SK-N-SH (cell line): ENCODE data around the gene ZYG11B. TPM values are rescaled to one million over a fixed set of nuclear protein-coding genes. Genes with fewer than 3 reads are reported as not detected.

Source experiments
- CTCF ChIA-PET: fragments of 300-600, 350-600 bp; formaldehyde crosslinking; extraction: SDS; loops from one replicate; lab custom pipeline; 2021; lab: Yijun Ruan, JAX
- POLR2A ChIA-PET: fragments of 350-600 bp; sonication (Branson Sonifier 250); formaldehyde crosslinking; extraction: SDS; loops from one replicate; lab custom pipeline; 2020; ENCODE audit warnings: antibody characterized with exemption, inconsistent platforms; lab: Yijun Ruan, JAX
- DNase-seq: peaks from one replicate; pipeline ENCODE4 v3.0.0; 2012
- H2AFZ ChIP-seq: fragments of 200-600 bp; sonication (generic); 2 replicates; pipeline ENCODE4 v1.8.1; 2016; ENCODE audit warnings: antibody characterized with exemption, mild to moderate bottlenecking, low read depth
- H3F3A ChIP-seq: fragments of 200-600 bp; sonication (generic); replicated peaks from 2 replicates; pipeline ENCODE3; 2016; ENCODE audit warnings: antibody characterized with exemption, mild to moderate bottlenecking; ENCODE audit not compliant: insufficient read depth
- H3K27ac ChIP-seq, 2 experiments: fragments of 200-500 bp in 1 of 2; fragments of 200-600 bp in 1 of 2; sonication (Bioruptor generic) in 1 of 2; sonication (generic), shearing (Covaris generic) in 1 of 2; 2 replicates each; pipeline versions ENCODE4 v1.5.1 to v1.6.1; 2014 to 2016; ENCODE audit warnings: low read depth in 2 of 2, inconsistent platforms in 1 of 2, low read length in 1 of 2, mild to moderate bottlenecking in 1 of 2, mixed read lengths in 1 of 2
- H3K27me3 ChIP-seq: fragments of 200-600 bp; sonication (generic), shearing (Covaris generic); 2 replicates; pipeline ENCODE4 v1.6.1; 2016; ENCODE audit warnings: mixed run types; ENCODE audit not compliant: insufficient read depth
- H3K36me3 ChIP-seq, 2 experiments: fragments of 200-500 bp in 1 of 2; fragments of 200-600 bp in 1 of 2; sonication (Bioruptor generic) in 1 of 2; sonication (generic) in 1 of 2; replicated peaks in 1 of 2; 2 replicates each; pipeline versions ENCODE3 to v1.5.1; 2014 to 2016; ENCODE audit warnings: low read length in 1 of 2, mild to moderate bottlenecking in 1 of 2; ENCODE audit not compliant: insufficient read depth in 2 of 2, control insufficient read depth in 1 of 2
- H3K4me1 ChIP-seq, 2 experiments: fragments of 200-500 bp in 1 of 2; fragments of 200-600 bp in 1 of 2; sonication (Bioruptor generic) in 1 of 2; sonication (generic), shearing (Covaris generic) in 1 of 2; 2 replicates each; pipeline versions ENCODE4 v1.5.1 to v1.6.1; 2014 to 2016; ENCODE audit warnings: low read depth in 1 of 2, low read length in 1 of 2, mixed run types in 1 of 2; ENCODE audit not compliant: insufficient read depth in 2 of 2, control insufficient read depth in 1 of 2
- H3K4me2 ChIP-seq: fragments of 200-600 bp; sonication (generic), shearing (Covaris generic); 2 replicates; pipeline ENCODE4 v1.6.1; 2017; ENCODE audit warnings: mixed run types
- H3K4me3 ChIP-seq, 2 experiments: fragments of 200-500 bp in 1 of 2; fragments of 200-600 bp in 1 of 2; sonication (Bioruptor generic) in 1 of 2; sonication (generic), shearing (Covaris generic) in 1 of 2; 2 replicates each; pipeline versions ENCODE4 v1.5.1 to v1.8.1; 2014 to 2016; ENCODE audit warnings: low read depth in 2 of 2, inconsistent platforms in 1 of 2, low read length in 1 of 2, mild to moderate bottlenecking in 1 of 2, mixed read lengths in 1 of 2, moderate library complexity in 1 of 2
- H3K79me2 ChIP-seq: fragments of 200-600 bp; sonication (generic); 2 replicates; pipeline ENCODE4 v1.8.1; 2017; ENCODE audit warnings: mild to moderate bottlenecking; ENCODE audit not compliant: insufficient read depth
- H3K9ac ChIP-seq: fragments of 200-600 bp; sonication (generic); 2 replicates; pipeline ENCODE4 v1.6.1; 2017; ENCODE audit warnings: mixed run types
- H3K9me2 ChIP-seq: fragments of 200-600 bp; sonication (generic); 2 replicates; pipeline ENCODE4 v1.6.1; 2017; ENCODE audit warnings: mixed run types
- H3K9me3 ChIP-seq: fragments of 200-600 bp; sonication (generic); 2 replicates; pipeline ENCODE4 v1.6.1; 2017; ENCODE audit warnings: mixed run types, mild to moderate bottlenecking, moderate library complexity
- H4K20me1 ChIP-seq: fragments of 200-600 bp; sonication (generic); 2 replicates; pipeline ENCODE4 v1.6.1; 2017; ENCODE audit warnings: mild to moderate bottlenecking, mixed run types; ENCODE audit not compliant: insufficient read depth
- EP300 ChIP-seq, 2 experiments: IDR thresholded peaks; 2 replicates each; pipeline versions ENCODE4 v1.4.0 to v1.6.1; 2012; ENCODE audit warnings: borderline replicate concordance in 1 of 2, low read depth in 1 of 2, low read length in 1 of 2
- FOSL2 ChIP-seq: IDR thresholded peaks from 2 replicates; pipeline ENCODE4 v1.4.0; 2012; ENCODE audit warnings: low read depth, mild to moderate bottlenecking, moderate library complexity, borderline replicate concordance
- FOXJ3 ChIP-seq: sonication (generic); formaldehyde crosslinking; IDR thresholded peaks from 2 replicates; pipeline ENCODE4 v1.5.1; 2020; ENCODE audit warnings: mild to moderate bottlenecking, missing genetic modification reagents
- FOXM1 ChIP-seq: IDR thresholded peaks from 2 replicates; pipeline ENCODE4 v1.4.0; 2012; ENCODE audit warnings: low read depth, mild to moderate bottlenecking
- IRF3 ChIP-seq: fragments of 150-350 bp; IDR thresholded peaks from 2 replicates; pipeline ENCODE4 v1.6.1; 2016; ENCODE audit warnings: mild to moderate bottlenecking, low read depth, low read length
- JUND ChIP-seq: IDR thresholded peaks from 2 replicates; pipeline ENCODE4 v1.4.0; 2012
- MAX ChIP-seq: IDR thresholded peaks from 2 replicates; pipeline ENCODE4 v1.4.0; 2012; ENCODE audit warnings: low read depth
- MEF2A ChIP-seq: IDR thresholded peaks from 2 replicates; pipeline ENCODE4 v1.4.0; 2012; ENCODE audit warnings: low read depth, borderline replicate concordance
- MXI1 ChIP-seq: IDR thresholded peaks from 2 replicates; pipeline ENCODE4 v1.6.1; 2012; ENCODE audit warnings: mild to moderate bottlenecking, low read depth, low read length, improper control_type of control experiment
- NFIC ChIP-seq: IDR thresholded peaks from 2 replicates; pipeline ENCODE4 v1.4.0; 2012; ENCODE audit warnings: borderline replicate concordance
- RCOR1 ChIP-seq: fragments of 150-350 bp; IDR thresholded peaks from 2 replicates; pipeline ENCODE4 v1.6.1; 2017; ENCODE audit warnings: antibody characterized with exemption, low read length
- SMC3 ChIP-seq: IDR thresholded peaks from 2 replicates; pipeline ENCODE4 v1.6.1; 2012; ENCODE audit warnings: low read depth, low read length, improper control_type of control experiment
- TAF1 ChIP-seq: IDR thresholded peaks from 2 replicates; pipeline ENCODE4 v1.6.1; 2012; ENCODE audit warnings: low read depth, mild to moderate bottlenecking, low read length, moderate library complexity, borderline replicate concordance
- TCF12 ChIP-seq: IDR thresholded peaks from 2 replicates; pipeline ENCODE4 v1.4.0; 2012
- TEAD4 ChIP-seq: IDR thresholded peaks from 2 replicates; pipeline ENCODE4 v1.4.0; 2012; ENCODE audit warnings: mild to moderate bottlenecking, borderline replicate concordance; ENCODE audit not compliant: insufficient read depth
- YY1 ChIP-seq: IDR thresholded peaks from 2 replicates; pipeline ENCODE4 v1.4.0; 2012; ENCODE audit warnings: low read depth, mild to moderate bottlenecking
- WGBS: methylation state at CpG from one replicate; pipeline ENCODE4 v1.1.6; 2017; ENCODE audit warnings: low lambda C conversion rate; 5-methylcytosine and 5-hydroxymethylcytosine counted together
- polyA plus RNA-seq, 3 experiments: library from polyadenylated mRNA; depleted of rRNA; stranded (reverse); fragments of >200 nt; gene quantifications; 2 replicates each; pipeline ENCODE4 v1.2.3, GENCODE V29; 2012

ZYG11B gene
- polyA plus RNA-seq, 1 of the 3 experiments (the other 2 are of a cell fraction), result 5.8 TPM

- no peak for TF ChIP-seq FOXJ3 (CRISPR knock-in tag)
- no peak for TF ChIP-seq MEF2A
- TF ChIP-seq YY1, result no peak
- no peak for TF ChIP-seq SMC3
- TF ChIP-seq MAX, result no peak
- no peak for TF ChIP-seq RCOR1
- TF ChIP-seq TAF1, result no peak
- no peak for TF ChIP-seq TEAD4
- TF ChIP-seq MXI1, result no peak
- TF ChIP-seq, all 33 proteins: peak for 0
- peak overlapping the region in 1 of 2 experiments; percentile 44; a peak in 1 of 4 replicates for H3K27ac ChIP-seq
- WGBS, result 91% methylated on average over 18 of the region's 18 CpGs
Observed at GRCh38 chr1:52706941-52707926, 19.0 kb upstream of the ZYG11B start.

DNA sequence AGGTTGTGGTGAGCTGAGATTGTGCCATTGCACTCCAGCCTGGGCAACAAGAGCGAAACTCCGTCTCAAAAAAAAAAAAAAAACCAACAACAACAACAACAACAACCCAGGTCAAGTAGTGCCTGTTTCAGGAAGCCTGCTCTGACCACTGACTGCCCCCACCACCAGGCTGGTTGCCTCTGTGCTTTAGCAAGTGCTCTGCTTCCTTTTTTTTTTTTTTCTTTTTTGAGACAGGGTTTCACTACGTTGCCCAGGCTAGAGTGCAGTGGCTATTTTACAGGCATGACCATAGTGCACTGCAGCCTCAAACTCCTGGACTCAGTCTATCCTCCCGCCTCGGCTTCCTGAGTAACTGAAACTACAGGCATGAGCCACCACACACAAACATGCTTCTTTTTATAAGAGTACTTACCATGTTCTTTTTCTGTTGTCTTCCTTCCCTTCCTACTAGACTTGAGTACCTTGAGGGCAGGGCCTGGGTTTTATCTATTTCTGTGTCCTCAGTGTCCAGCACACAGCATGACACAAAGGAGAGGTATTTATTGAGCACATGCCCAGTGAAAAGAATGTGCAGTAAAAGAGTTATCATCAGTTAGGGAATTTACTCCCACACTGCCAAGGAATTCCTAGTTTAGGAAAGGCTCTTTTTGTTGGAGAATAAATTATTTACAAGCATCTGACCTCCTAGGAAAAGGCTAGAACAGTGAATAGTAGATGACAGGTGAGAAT lies 18.2 kb upstream of the ZYG11B start:
- ChIA-PET CTCF (no interaction called here), POLR2A (no interaction called here)
- Histone ChIP-seq H3K36me3 (no peaks in the 10 kb centered on the region), H3K79me2 (no peaks in the 10 kb centered on the region), H3K27me3 (no peaks in the 10 kb centered on the region), H3K27ac (peak overlapping the region in 1 of 2 experiments; percentile 44; a peak in 2 of 4 replicates), H3K9ac (no peak overlapping the region), H3K9me2 (no peaks in the 10 kb centered on the region), H4K20me1 (no peaks in the 10 kb centered on the region), H2AFZ (peak overlapping the region; percentile 27; the same call in 1 of the 2 replicates), H3K4me1 (peaks cover 0 to 3% of the 10 kb centered on the region in 2 experiments; a peak in 1 of 4 replicates), H3K4me3 (no peak overlapping the region), H3K4me2 (no peak overlapping the region), H3F3A (peaks cover 4% of the 10 kb centered on the region), H3K9me3 (no peaks in the 10 kb centered on the region)
- TF ChIP-seq IRF3 (no peak), MAX (peak; percentile 35; the same call in 1 of the 2 replicates), TCF12 (peak; percentile 66), FOXM1 (no peak), EP300 (IDR thresholded peaks at IDR 0.05; ENCODE audit: borderline replicate concordance in 1 of 2, low read depth in 1 of 2, low read length in 1 of 2) (no peak), FOSL2 (peak; percentile 46; the same call in 1 of the 2 replicates), NFIC (peak; percentile 56; the same call in 1 of the 2 replicates), JUND (peak; percentile 38; the same call in 1 of the 2 replicates)
- WGBS, result 83% methylated on average over 5 of the region's 5 CpGs
- DNase-seq, result no peak

More at GRCh38 chr1:52706941-52707926, 19.0 kb upstream of the ZYG11B start:
- Histone ChIP-seq H4K20me1 (no peaks in the 10 kb centered on the region), H3F3A (peaks cover 4% of the 10 kb centered on the region), H3K9me3 (no peaks in the 10 kb centered on the region), H3K4me3 (no peak overlapping the region), H3K9me2 (no peaks in the 10 kb centered on the region), H3K4me2 (no peak overlapping the region), H3K4me1 (peaks cover 0 to 7% of the 10 kb centered on the region in 2 experiments; a peak in 2 of 4 replicates), H3K27me3 (no peaks in the 10 kb centered on the region), H3K9ac (no peak overlapping the region), H2AFZ (no peak overlapping the region; the same call in 1 of the 2 replicates), H3K79me2 (no peaks in the 10 kb centered on the region), H3K36me3 (no peaks in the 10 kb centered on the region)
- POLR2A ChIA-PET, result no interaction called here
- CTCF ChIA-PET, result no interaction called here
- no peak for DNase-seq
